DMS 273 treated with DMSO at 0.1 percent for 48 hours (cell line): ENCODE measurements around the gene SCARF2.
"Not testable (repeated sequence)": the region's sequence is repeated elsewhere in the genome, so short reads cannot be mapped to it uniquely, and the experiment has no call there.

Experiments
- DNase-seq: peaks from one replicate; lab custom pipeline; 2025; lab: John Stamatoyannopoulos, UW

The SCARF2 gene

GRCh38 chr22:20392365-20392881 lies 45.2 kb downstream of the SCARF2 start:
- DNase-seq, result not testable (repeated sequence)

GRCh38 chr22:20391222-20391621 lies 46.4 kb downstream of the SCARF2 start:
- no peak for DNase-seq

DNA sequence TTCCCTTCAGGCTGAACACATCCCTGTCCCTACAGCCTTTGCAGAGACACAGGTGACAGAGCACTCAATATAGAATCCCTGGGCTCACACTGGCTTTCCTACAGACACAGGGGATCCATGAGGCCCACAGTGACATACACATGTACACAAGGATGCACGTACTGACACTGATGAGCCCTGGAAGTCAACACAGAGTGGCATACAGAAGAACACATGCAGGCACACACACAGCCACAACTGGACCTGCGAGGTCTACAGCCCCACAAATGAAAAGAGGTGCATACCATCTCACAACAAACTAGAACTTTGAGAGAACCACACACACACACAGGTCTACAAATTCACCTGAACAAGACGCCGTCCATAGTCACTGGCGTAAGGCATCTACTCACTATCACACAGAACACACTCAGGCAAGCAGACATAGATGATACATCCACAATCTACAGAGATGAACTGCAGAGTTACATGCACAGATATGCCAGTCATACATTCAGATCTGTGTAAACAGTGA lies 47.2 kb downstream of the SCARF2 start:
- DNase-seq, result no peak

GRCh38 chr22:20389288-20389687 lies 48.3 kb downstream of the SCARF2 start:
- DNase-seq, result no peak

- DNase-seq, result no peak
Measured at GRCh38 chr22:20388200-20388599, 49.4 kb downstream of the SCARF2 start.

- DNase-seq, result no peak
Measured at GRCh38 chr22:20386972-20387371, 50.7 kb downstream of the SCARF2 start.

GRCh38 chr22:20386336-20386735 lies 51.3 kb downstream of the SCARF2 start:
- no peak for DNase-seq

DNA sequence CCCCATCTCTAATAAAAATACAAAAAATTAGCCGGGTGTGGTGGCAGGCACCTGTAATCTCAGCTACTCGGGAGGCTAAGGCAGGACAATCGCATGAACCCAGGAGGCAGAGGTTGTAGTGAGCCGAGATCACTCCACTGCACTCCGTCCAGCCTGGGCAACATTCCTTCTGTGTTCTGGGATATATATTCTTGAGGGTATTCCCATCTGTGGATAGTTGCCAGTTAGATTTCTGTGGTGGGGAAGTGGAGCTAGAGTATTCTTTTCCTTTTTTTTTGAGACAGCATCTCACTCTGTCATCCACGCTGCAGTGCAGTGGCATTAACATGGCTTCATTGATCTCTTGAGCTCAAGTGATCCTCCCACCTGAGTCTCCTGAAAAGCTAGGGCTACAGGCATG lies 52.8 kb downstream of the SCARF2 start:
- no peak for DNase-seq

- no peak for DNase-seq
Measured at GRCh38 chr22:20384171-20384570, 53.5 kb downstream of the SCARF2 start.

DNA sequence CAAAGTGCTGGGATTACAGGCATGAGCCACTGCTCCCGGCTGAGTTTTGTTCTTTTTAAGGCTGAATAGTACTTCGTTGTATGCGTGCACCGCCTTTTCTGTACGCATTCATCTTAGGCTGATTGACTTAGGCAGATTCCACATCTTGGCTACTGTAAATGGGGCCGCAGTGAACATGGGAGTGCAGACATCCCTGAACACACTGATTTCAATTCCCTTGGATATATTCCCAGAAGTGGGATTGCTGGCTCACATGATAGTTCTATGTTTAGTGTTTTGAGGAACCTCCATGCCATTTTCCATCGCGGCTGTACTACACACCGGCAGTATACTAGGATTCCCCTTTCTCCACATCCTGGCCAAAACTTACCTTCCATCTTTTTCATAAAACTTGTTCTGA lies 54.1 kb downstream of the SCARF2 start:
- DNase-seq, result no peak

DNA sequence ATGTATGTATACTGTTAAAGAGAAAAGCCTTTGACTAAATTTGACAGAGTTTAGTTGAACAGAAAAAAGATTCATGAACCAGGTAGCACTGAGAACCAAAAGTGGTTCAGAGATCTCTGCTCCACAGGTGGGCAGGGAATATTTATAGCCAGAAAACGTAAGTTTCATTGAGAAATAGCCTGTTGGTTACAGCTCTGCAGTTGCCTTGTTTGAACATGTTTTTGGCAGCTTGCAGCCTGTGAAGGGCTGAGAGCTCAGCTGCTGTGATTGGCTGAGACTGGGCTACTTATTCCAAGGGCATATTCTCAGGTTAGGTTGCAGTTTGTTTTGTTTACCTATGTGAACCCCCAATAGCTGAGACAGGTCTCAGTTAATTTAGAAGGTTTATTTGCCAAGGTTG lies 57.1 kb downstream of the SCARF2 start:
- DNase-seq, result no peak

GRCh38 chr22:20378684-20379083 lies 58.9 kb downstream of the SCARF2 start:
- not testable (repeated sequence) for DNase-seq

DNA sequence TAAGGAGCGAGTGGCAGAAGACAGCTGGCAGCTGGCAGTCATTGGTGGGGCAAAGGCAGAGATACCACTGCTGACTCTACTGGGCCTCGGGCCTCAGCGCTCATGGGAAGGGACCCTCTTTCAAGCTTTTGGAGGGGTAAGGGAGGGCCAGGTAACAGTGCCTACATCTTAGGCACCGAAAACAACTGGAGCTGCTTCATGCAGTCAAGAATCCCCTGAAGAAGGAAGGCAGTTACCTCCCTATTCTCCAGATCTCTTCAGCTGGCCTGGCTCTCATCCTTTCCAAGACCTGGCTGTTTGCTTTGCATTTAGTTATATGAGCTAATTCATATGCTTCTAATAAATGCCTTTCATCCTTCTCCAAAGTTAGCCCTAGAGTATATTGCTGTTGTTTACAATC lies 59.5 kb downstream of the SCARF2 start:
- no peak for DNase-seq

DNA sequence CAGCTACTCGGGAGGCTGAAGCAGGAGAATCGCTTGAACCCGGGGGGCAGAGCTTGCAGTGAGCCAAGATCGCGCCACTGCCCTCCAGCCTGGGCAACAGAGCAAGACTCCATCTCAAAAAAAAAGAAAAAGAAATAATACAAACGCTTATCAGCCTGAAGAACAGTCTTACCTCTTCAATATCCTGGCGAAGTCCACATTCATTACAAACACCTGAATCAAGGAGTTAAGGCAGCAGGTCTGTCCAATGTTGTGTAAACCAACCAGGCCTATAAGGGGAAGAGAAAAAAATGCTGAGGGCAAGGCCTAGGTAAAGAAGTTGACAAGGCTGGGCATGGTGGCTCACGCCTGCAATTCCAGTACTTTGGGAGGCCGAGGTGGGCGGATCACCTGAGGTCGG lies 60.6 kb downstream of the SCARF2 start:
- not testable (repeated sequence) for DNase-seq

DNA sequence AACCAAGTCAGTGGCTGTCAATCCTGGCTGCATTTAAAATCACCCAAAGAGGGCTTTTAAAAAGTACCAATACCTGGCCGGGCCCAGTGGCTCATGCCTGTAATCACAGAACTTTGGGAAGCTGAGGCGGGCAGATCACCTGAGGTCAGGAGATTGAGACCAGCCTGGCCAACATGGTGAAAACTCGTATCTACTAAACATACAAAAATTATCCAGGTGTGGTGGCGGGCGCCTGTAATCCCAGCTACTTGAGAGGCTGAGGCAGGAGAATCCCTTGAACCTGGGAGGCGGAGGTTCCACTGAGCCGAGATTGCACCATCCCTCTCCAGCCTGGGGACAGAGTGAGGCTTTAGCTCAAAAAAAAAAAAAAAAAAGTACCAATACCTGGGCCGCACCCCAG lies 61.3 kb downstream of the SCARF2 start:
- DNase-seq, result not testable (repeated sequence)
